RPMI7951 (cell line): ENCODE data around the gene SYT15B. TPM values are rescaled to one million over a fixed set of nuclear protein-coding genes. Genes with fewer than 3 reads are reported as not detected.
"Not testable (repeated sequence)": the region's sequence is repeated elsewhere in the genome, so short reads cannot be mapped to it uniquely, and the experiment has no call there.

ENCODE experiments used
- DNase-seq: peaks from one replicate; pipeline ENCODE4 v3.0.0-alpha.2; 2012; ENCODE audit warnings: low read depth
- total RNA-seq: library from RNA; depleted of rRNA; stranded (reverse); fragments of >200 nt; shearing (Covaris generic); gene quantifications from 2 replicates; pipeline ENCODE4 v1.2.3, GENCODE V29; 2014; rRNA removed

The SYT15B gene
- under 0.01 TPM in 1 of 2 replicates, not detected in the other for total RNA-seq

DNA sequence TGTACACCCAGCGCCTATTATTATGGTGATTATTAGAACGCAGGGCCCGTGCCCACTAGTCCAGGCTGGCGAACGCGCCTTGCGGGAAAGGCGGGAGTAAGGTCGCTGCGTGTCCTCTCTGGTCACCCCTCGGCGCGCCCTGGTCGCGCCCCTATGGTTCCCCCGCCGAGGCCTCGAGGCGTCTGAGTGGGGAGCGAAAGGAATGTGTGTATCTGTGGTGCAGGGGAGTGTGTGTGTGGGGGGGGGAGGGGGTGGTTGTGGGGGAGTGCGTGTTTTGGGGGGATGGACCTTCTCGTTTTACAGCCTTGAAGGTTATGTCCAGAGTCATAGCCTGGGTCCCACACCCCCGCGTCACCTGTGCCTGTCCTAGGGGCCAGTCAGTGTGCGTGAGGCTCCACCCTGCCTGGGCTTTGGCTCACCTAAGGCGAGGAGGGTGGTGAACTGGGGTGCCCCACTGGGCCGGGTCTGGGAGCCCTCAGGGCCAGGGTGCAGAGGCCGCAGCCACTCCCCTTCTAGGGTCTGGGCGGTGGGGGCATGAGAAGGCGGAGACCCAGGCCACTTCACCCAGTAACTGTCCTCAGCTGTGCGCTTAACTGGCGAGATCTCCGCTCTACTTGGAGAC is at the start of gene SYT15B:
TSS of gene SYT15B (minus strand) at position 39 of the 622 bp plus-strand sequence. CDS start 952 bp downstream, outside the sequence.
- not testable (repeated sequence) for DNase-seq

DNA sequence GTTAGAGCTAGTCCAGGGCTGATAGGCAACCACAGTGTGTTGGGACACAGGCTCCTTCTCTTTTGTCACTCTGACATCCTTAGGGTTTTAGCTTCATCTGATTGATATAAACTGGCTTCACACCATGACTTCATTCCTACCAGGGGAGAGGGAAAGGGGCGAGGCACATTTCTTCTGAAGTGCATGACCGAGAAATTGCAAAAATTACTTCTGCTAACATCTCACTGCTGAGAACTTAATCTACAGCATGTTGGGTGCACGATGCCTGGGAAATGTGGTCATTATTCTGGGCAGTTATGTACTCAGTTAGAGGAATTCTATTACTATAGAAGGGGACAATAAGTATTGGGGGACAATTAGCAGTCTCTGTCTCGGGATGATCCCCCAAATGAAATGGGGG is 16.2 kb upstream of the SYT15B start:
- DNase-seq = not testable (repeated sequence)

DNA sequence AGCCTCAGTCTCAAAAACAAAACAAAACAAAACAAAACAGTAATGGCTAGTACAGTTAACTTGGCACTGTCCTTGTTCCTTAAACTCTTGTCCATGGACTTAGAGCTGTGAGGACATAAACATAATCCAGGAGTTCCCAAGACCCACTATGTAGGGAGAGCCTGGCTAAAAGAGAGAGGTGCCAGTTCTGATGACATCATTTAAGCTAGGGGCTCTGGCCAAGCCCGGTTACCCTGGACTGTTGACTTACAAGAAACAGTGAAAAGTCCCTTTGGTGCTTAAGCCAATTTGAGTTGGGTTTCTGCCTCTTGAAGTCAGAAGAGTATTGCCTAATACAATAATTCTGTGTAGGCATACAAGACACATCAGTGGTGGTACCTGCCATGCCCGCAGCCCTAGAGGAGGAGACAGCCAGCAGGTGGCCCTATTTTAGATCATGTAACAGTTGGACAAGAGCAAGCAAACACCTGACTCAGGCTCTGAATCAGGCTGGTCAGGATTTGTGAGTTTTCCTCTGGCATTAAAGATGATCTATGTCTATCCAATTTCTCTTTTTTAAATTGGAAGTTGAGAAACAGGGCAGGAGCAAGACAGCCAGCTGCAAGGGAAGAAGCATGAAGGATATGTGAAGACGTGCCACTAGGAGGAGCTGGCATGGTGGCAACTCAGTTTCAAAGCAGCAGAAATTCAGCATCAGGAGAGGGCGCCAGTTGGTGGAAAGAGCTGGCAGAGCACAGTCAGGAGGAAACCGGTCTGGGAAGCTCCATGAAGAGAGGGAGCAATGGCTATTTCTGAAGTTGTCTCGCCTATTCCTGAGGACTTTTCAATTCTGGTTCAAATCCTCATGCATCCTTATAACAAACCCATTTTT is 12.2 kb upstream of the SYT15B start:
- peak; percentile 65 for DNase-seq

DNA sequence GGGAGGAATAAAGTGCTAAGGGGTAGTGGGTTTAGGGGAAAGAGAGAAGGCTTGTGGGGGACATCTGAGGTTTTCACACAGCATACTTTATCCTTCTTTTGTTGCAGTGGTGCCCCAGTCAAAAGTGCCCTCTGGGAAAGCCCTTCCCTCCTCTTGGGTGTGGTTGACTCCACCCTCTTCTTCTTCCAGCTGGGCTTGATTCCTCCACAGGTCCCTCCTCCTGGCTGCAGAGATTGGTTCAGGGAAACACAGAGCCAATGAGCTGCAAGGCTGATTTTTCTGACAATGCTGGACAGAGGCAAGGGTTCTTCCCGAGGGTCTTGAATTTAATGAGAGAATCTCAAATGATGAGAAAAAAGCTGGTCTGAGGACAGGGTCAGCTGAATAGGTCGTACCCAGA is 7.4 kb upstream of the SYT15B start:
- not testable (repeated sequence) for DNase-seq

DNA sequence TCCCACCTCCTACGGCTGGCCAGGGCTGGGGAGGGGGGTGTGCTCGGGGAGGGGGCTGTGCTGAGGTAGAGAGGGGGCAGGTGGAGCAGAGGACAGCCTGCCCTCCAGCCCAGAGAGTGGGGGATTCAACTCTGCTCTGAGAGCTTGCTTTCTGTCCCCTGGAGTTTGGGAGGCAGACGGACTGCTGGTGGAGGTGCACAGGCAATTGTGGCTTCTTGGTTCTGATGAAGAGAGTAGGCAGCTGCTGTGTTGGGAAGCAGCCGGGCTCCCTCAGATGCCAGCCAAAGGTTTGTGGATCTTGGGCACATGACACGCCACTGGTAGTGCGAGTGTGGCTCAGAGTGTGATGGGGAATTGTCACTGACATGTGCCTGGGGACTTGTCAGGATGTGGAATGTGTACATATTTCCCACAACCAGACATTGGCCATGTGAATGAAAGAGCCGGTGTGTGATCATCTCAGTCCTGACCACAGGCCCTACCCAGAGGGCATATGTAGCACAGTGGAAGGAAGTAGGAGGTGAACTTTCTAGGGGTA is 5.3 kb upstream of the SYT15B start:
- DNase-seq = peak; percentile 19

DNA sequence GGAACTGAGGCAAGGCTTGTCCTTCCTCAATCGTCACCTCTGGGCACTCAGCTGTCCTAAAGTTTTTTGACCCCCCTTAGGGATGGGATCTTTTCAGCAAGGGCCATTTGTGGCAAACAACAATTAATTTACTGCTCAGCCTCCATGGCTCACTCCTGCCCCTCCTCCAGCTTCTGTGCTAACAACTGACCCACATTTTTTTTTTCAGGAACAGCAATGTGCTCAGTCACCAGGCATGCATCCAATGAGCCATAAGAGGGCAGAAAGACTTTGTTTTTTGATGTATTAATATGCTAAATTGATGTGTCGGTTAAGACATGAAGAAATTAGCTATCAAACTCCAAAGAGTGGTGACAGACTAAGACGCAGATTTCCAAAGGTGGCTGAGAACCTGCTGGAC is 4.7 kb upstream of the SYT15B start:
- DNase-seq = peak; percentile 28

DNA sequence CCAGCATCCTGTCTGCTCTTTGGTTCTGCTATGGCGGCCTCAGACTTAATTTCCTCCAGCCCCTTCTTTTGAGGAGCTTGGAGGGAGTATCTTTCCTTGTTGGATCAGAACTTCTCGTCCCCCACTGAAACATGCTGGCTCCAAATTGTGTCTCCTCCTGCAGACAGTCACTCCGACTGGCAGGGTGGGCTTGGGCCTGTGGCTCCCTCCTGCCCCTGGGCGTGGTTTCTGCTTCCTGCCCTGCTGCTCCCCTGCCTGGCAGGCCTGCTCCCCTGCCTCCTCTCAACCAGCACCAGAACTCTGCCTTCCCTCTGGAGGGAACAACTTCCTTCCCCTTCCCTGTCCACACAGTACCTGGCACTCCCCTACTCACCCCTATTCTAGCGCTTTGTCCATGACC is 3.8 kb upstream of the SYT15B start:
- not testable (repeated sequence) for DNase-seq

DNA sequence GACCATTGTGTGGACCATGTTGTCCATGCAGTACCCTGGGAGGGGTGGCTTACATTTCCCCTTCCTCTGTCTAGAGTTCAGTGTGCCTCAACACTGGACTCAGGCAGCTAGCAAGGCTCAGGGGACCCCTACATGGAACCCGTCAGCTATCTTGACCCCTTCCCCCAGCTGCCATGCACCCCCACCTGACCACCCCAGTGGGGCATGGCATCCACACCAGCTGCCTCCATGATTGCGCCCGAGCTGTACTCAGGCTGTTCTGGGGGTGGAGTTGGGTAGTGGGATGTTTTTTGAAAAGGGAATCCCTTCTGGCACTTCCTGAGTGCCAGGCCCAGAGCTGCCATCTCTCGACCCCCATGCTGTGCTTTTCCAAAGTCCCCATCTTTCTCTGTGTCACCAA is 1.8 kb upstream of the SYT15B start:
- not testable (repeated sequence) for DNase-seq

DNA sequence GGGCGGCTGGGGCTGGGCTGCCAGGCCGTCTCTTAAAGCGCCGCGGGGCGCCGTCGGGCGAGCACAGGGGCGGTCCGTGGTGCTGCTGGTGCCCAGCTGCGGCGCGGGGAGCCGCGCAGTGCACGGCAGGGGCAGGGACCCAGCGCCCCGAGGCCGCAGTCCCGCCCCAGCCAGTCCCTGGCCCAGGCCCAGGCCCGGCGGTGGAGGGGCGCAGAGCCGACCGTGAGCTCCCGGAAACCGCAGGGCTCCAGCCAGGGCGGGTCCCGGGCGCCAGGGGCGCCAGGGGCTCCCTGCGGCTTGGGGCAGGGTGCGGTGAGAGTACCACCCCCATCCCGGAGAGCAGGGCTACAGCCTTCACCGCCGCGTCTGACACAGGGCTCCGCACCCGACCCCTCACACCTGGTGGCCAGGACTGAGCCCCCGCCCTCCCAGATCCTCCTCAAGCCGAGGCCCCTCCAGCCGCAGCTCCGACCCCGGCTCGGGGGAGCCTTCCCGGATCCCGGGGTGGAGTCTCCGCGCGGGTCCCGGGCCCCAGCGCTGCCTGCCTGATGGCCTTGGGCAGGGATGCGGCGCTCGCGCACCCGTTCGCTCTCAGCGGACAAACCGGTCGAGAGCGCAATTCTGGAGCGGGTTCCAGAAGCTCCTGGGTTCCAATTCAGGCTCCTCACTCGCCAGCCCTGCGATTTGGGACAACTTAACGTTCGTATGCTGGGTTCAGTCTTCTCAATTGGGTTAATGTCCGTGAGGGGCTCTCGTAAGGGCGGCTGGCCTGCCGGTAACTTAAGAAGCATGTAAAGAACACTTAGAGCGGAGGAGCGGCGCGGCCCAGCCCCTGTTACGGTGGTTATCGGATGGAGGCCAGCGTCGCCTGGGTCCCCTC is 478 bp downstream of the SYT15B start:
- peak; percentile 0 for DNase-seq

DNA sequence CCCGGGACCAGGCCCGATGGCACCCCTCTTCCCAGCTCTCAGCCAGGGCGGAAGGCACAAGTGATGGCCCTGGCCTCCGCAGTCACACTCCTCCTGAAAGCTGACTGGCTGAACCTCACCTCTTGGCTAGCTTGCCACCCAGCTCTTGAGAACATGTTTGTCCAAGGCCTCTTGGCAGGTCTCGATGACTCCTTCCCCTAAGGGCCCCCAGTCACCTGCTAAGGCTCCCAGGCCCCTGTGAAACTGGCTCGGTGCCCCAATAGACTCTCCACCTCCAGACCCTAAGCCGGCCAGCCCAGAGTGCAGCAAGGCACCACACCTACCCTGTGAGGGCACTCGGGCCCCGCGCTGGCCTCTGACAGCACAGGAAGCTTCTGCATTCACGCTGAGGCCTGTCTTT is 4.5 kb downstream of the SYT15B start:
- not testable (repeated sequence) for DNase-seq

DNA sequence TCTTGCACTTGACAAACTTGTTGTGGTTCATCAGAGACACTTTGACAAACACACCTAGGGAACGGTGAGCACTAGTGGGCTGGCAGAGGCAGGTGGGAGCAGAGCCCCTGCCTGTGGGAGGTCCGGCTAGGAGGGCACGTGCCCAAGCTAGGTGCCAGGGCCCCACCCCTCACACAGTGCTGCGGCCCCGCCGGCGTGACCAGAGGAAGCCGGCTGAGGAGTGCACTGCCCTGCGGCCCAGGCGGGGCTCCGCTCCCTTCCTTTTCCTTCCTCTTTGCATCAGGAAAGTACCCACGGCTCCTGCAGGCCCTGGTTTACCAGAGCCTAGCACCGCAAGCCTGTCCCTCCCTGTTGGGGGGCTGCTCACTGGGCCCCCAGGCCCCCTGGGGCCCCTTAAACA is 7.2 kb downstream of the SYT15B start:
- not testable (repeated sequence) for DNase-seq

DNA sequence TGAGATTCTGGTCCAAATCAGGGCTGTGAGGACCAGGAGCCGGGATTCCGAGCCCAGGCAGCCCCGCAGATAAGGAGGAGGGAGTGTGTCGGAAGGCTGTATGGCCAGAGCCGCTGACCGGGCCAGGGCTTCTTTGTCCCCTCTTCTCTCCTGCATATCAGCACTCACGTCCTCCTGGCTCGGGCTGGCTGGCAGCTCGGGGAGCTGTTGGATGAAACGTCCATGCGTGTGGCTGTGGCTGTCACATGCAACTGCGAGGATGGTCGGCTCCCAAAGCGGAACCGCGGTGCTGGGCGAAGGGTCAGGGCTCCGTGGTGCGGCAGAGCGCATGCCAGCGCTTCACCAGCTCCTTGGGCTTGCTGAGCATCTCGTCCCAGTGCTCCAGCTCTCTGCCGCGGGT is 9.5 kb downstream of the SYT15B start:
- DNase-seq = not testable (repeated sequence)

DNA sequence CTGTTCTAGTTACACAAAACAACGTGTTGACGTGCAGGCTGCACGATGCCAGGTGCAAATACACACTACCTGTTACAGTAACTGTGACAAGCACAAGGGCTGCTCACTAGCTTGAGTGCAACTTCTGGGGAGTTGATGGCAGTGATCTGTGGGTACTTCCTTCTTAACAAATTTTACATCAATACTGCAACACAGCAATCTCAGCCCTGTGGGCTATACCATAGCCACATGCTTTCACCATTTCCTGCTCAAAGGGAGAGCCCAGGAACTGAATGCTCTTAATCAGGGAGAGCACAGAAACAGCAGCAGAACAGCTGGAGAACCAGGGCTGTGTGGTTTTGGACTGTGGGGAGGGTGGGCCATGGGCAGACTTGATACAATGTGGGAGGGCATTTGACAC is 10.2 kb downstream of the SYT15B start:
- not testable (repeated sequence) for DNase-seq

DNA sequence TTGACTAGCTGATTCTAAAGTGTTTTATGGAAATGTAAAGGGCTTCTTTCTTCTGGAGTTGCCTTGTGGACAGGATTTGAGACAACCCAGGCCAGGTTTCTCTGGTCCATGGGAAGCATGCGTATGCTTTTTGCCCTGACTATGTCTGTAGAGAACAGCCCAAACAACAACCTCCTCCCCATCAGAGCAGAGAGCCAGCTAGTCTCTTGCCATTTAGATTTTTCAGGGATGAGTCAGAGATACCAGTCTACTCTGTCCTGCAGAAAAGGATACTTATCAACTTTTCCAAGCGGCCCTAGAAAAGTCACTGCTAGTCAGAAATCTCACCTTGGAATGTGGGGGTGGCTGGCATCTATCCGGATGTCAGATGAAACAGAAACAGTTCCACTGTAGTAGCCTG is 11.6 kb downstream of the SYT15B start:
- not testable (repeated sequence) for DNase-seq

DNA sequence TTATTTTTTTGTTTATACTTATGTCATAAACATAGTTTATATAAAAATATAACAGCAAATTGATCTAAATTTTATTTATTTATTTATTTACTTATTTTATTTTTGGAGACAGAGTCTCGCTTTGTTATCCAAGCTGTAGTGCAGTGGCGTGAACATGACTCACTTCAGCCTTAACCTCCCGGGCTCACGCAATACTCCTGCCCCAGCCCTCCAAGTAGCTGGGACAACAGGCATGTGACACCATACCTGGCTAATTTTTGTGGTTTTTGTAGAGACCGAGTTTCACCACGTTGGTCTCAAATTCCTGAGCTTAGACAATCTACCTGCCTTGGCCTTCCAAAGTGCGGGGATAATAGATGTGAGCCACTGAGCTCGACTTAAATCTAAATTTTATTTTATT is 13.0 kb downstream of the SYT15B start:
- not testable (repeated sequence) for DNase-seq

DNA sequence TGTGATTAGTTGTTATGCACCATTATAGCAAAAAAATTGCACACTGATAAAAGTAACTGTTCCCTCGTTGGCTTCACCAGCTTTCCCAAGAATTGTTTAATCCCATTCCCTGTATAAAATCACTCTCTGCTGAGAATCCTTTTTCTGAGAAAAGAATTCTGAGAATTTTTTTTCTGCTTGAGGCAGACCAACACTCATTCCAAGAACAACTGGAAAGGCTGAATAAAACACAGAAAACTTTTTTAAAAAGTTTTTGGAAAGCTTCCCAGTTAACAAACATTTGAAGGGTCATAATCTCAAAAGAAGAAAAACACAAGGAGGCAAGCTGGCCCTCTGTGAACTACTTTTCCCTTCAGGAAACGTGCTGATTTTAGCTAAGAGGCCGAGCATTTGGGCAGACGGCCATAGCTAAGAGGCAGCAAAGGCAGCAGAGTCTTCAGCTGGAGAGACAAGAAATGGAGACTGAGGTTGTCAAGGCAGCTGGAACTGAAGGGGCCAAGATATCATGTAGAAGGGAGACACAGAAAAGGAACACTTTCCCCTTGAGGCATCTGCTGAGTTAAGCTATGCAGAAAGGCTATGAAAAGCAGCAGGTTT is 16.5 kb downstream of the SYT15B start:
- DNase-seq = not testable (repeated sequence)

DNA sequence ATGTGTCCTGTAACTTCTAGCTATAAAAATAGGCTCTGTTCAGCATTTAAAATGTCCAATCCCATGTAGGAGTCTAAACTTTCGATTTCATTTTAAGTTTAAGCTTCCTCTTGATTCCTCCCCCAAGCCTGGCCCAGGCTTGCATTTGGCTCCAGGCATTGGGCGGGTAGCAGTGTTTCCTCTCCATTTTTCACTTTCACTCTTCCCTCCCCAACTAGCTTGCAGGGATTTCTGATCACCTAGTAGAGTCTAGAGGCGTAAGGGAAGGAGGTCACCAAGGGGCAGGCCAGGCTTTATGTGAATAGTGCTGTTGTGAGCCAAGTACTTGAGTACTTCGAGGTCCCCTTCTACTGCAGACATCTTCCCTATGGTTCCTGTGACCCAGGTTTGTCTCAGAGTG is 18.5 kb downstream of the SYT15B start:
- DNase-seq = not testable (repeated sequence)

DNA sequence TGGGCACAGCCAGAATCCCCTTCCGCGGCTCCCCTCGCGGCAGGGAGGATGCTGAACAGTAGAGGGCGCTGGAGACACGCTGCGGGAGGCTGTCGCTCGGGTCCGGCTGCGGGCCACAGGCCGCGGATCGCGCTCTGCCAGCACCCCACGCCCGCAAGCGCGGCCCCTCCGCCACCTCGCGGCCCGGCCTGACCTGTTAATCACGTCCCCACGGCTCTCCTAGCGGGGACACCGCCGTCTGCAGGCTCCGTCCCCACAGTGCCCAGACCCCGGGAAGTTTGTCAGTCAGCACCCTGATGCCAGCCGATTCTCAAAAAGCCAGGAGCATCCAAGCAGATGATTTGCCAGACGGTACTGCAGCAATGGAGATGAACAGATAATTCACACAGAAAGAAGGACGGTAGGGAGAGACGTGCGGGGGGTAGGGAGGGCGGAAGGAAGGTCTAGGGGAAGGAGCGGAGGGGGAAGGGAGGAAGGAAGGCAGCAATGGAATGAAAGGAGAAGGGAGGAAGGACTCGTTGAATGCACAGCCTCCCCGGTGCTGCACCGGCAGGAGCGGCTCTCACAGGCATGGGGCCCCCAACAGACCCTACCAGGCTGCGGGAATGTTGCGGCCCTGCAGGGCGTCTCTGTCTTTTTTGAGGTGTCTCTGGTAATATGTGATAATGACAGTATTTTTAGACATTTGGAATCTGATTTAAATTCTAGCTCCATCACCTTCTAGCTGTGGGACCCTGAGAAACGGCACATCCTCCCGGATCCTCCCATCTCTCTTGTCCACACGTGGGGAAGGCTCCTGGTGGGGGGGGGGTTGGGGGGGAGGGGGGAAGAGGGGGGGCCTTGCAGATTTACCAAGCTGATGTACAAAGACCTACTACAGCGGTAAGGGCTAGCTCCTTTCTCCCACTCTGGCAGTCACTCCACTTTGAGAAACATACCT is 19.5 kb downstream of the SYT15B start:
- DNase-seq = peak; percentile 1

DNA sequence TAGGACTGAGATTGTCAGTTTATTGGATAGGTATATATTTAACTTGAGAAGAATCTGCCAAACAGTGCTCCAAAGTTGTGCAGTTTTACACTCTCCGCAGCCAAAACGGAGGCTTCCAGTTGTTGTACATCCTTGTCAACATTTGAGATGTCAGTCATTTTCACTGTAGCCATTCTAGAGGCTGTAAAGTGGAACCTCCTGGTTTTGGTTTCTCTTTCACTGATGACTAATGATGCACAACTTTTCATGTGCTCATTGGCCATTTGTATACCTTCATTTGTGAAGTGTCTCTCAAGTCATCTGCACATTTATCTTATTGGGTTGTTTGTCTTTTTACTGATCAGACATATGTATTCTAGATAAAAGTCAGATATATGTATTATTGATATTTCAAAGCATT is 22.5 kb downstream of the SYT15B start:
- not testable (repeated sequence) for DNase-seq

DNA sequence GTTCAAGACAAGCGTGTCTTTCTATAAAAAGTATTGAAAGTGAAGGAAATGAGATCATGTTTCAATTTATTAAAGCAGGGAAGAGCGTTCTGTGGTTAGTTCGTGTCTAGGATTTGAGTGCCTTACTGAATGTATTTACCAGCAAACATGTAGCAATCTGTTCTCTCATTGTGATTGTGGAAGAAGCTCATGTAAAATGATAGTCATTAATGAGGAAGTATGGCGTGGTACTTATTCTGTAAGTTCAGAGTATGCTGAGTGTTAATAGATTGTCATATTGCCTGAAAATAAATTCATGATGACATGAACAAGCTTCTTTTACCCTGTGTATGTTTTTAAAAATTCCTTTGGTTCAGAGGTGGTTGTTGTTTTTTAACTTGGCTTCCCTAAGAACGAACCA is 32.5 kb downstream of the SYT15B start:
- DNase-seq = not testable (repeated sequence)
